GM19467 (cell line): ENCODE measurements around the gene PAGR1.
"Not testable (repeated sequence)": the region's sequence is repeated elsewhere in the genome, so short reads cannot be mapped to it uniquely, and the experiment has no call there.

Experiments used
- ATAC-seq: cut with Tn5 transposase; IDR thresholded peaks from one replicate; pipeline ENCODE4 v1.9.1; 2021; ENCODE audit warnings: mild to moderate bottlenecking, moderate library complexity; ENCODE audit not compliant: unreplicated experiment

The PAGR1 gene

GRCh38 chr16:29791845-29792807, 23.8 kb upstream of the PAGR1 start:
- no peak for ATAC-seq

- ATAC-seq, result not testable (repeated sequence)
Measured at GRCh38 chr16:29793153-29793552, 22.8 kb upstream of the PAGR1 start.

GRCh38 chr16:29794231-29794710, 21.7 kb upstream of the PAGR1 start:
- ATAC-seq, result no peak

- ATAC-seq, result no peak
Measured at GRCh38 chr16:29802416-29802935, 13.5 kb upstream of the PAGR1 start.

- ATAC-seq, result no peak
Measured at GRCh38 chr16:29804020-29804419, 11.9 kb upstream of the PAGR1 start.

GRCh38 chr16:29804455-29805231, 11.3 kb upstream of the PAGR1 start:
- ATAC-seq, result no peak

GRCh38 chr16:29805232-29806098, 10.5 kb upstream of the PAGR1 start:
- ATAC-seq, result peak; percentile 43

- ATAC-seq, result no peak
Measured at GRCh38 chr16:29806099-29806579, 9.8 kb upstream of the PAGR1 start, which contains the start of gene MAZ. TSS of gene MAZ (plus strand) at chr16:29806529. CDS start at chr16:29806702, 173 bp downstream.

- ATAC-seq, result no peak
Measured at GRCh38 chr16:29806641-29807425, 9.1 kb upstream of the PAGR1 start.

GRCh38 chr16:29807426-29808218, 8.3 kb upstream of the PAGR1 start:
- no peak for ATAC-seq

- no peak for ATAC-seq
Measured at GRCh38 chr16:29808219-29808900, 7.6 kb upstream of the PAGR1 start.

GRCh38 chr16:29809031-29809747, 6.8 kb upstream of the PAGR1 start:
- ATAC-seq, result no peak

GRCh38 chr16:29809850-29810698, 5.9 kb upstream of the PAGR1 start:
- no peak for ATAC-seq

GRCh38 chr16:29810699-29811169, 5.2 kb upstream of the PAGR1 start:
- no peak for ATAC-seq

- ATAC-seq, result peak; percentile 36
Measured at GRCh38 chr16:29811170-29811895, 4.6 kb upstream of the PAGR1 start.
